PFSK-1 (cell line): Measurements from ENCODE around the gene NAP1L4.

Experiments
- FOXP2 ChIP-seq: optimal IDR thresholded peaks from 2 replicates; pipeline ENCODE3; 2011; ENCODE audit warnings: borderline replicate concordance, control low read depth, inconsistent platforms; ENCODE audit not compliant: insufficient read depth; ENCODE audit errors: extremely low read length, extremely low read depth
- POLR2AphosphoS5 ChIP-seq: IDR thresholded peaks from 2 replicates; pipeline ENCODE4 v1.6.1; 2012; ENCODE audit warnings: low read depth, mild to moderate bottlenecking, control low read depth, low read length, moderate library complexity
- REST ChIP-seq, 2 experiments: IDR thresholded peaks; 2 replicates each; pipeline versions ENCODE4 v1.6.1 to v1.8.0; 2011 to 2012; ENCODE audit warnings: low read depth in 2 of 2, low read length in 2 of 2, control low read depth in 1 of 2, inconsistent platforms in 1 of 2, mild to moderate bottlenecking in 1 of 2, moderate library complexity in 1 of 2; ENCODE audit not compliant: insufficient read depth in 1 of 2
- SIN3A ChIP-seq: IDR thresholded peaks from 2 replicates; pipeline ENCODE4 v1.6.1; 2012; ENCODE audit warnings: mild to moderate bottlenecking, low read length, moderate library complexity, borderline replicate concordance; ENCODE audit not compliant: insufficient read depth
- TAF1 ChIP-seq: IDR thresholded peaks from 2 replicates; pipeline ENCODE4 v1.6.1; 2012; ENCODE audit warnings: low read length, control low read depth, borderline replicate concordance; ENCODE audit not compliant: insufficient read depth

Gene NAP1L4

DNA sequence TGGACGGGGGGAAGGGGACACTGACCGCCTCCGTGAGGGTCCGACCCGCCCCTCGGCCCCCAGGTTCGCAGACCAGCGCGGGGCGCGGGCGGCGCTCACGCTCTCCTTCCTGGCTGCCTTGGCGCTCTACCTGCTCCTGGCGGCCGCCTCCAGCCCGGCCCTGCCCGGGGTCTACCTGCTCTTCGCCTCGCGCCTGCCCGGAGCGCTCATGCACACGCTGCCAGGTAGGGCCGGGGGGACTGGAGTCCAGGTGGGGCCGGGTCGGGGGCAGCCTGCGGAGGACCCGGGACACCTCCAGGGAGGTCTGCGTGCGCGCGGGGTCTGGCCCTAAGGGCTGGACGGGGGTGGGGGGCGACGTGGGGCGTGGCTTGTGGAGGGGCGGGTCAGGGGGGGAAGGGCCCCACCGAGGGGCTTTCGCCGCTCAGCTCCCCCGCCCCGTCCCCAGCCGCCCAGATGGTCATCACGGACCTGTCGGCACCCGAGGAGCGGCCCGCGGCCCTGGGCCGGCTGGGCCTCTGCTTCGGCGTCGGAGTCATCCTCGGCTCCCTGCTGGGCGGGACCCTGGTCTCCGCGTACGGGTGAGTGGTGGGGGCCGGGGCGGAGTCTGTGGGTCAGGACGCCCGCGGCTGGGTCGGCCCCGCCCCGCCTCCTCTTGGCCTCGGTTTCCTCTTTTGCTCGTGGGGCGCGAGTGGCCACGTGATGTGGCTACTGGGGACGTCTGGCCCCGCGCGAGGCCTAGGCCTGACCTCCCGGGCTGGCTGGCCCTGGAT, 82.8 kb downstream of the NAP1L4 start:
- TF ChIP-seq SIN3A (no peak), REST (IDR thresholded peaks at IDR 0.05; ENCODE audit: insufficient read depth in 1 of 2, low read depth in 2 of 2, low read length in 2 of 2) (no peak), FOXP2 (no peak), TAF1 (no peak), POLR2AphosphoS5 (no peak)

GRCh38 chr11:2908130-2908529, 84.0 kb downstream of the NAP1L4 start:
- TF ChIP-seq FOXP2: no peak
- TF ChIP-seq TAF1: no peak
- TF ChIP-seq SIN3A: no peak
- TF ChIP-seq POLR2AphosphoS5: no peak
- no peak for TF ChIP-seq REST (IDR thresholded peaks at IDR 0.05; ENCODE audit: insufficient read depth in 1 of 2, low read depth in 2 of 2, low read length in 2 of 2)

DNA sequence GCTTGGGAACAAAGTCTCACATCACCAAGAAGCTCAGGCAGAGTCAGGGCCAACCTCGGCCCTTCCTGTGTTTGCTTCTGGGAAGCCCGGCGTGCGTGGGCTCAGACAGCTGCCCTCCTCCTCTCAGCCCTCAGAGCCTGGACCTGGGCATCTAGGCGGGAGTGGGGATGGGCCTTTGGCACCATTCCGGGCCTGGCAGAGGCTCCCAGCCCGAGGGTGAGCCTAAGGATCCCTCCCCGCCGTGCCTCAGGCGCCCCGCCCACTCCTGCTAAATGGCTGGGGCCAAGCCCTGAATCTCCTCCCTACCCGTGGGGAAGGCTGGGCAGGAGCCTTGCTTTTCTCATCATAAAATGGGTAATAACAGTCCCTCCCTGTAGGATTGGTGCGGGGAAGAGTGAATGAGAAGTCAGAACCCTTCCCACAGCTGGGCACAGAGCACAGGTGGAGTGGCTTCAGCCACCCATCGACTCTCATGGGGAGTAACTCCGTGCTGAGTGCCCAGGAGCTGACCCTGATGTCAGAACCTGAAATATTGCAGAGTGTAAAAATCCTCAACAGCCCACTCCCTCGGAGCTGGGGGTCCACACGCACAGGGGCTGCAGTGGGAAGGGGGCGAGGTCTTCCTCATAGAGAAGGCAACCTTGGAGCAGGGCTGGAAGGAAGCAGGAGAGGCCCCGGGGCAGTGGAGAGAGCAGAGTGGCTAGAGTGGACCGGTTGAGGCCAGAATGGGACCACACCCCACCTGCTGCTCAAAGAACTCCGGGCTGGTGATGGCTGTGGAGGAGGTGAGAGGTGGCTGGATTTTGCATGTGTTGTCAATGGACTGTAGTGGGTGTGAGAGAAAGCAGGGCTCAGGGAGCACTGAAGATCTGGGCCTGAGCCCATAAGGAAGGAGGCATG, 87.7 kb downstream of the NAP1L4 start:
- TF ChIP-seq TAF1 (no peak), SIN3A (no peak), POLR2AphosphoS5 (no peak), REST (IDR thresholded peaks at IDR 0.05; ENCODE audit: insufficient read depth in 1 of 2, low read depth in 2 of 2, low read length in 2 of 2) (no peak), FOXP2 (no peak)

- TF ChIP-seq POLR2AphosphoS5: no peak
- no peak for TF ChIP-seq SIN3A
- no peak for TF ChIP-seq FOXP2
- no peak for TF ChIP-seq REST (IDR thresholded peaks at IDR 0.05; ENCODE audit: insufficient read depth in 1 of 2, low read depth in 2 of 2, low read length in 2 of 2)
- no peak for TF ChIP-seq TAF1
Measured at GRCh38 chr11:2903672-2904011, 88.5 kb downstream of the NAP1L4 start.
